Endothelial cell of umbilical vein (primary cell): ENCODE results near the gene EMD. TPM values are rescaled to one million over a fixed set of nuclear protein-coding genes. Genes with fewer than 3 reads are reported as not detected.

Experiments used
- BruUV-seq: library from RNA; stranded (reverse); fragments of 400-500 nt; replicated peaks from 2 replicates; lab custom pipeline; 2021; lab: Mats Ljungman, UMichigan
- CTCF ChIA-PET: fragments of 300-600, 350-600 bp; sonication (Branson Sonifier 250); formaldehyde crosslinking; loops from one replicate; lab custom pipeline; 2021; ENCODE audit warnings: antibody characterized with exemption, inconsistent platforms; lab: Charles Lee
- POLR2A ChIA-PET: fragments of 300-600, 350-600 bp; sonication (Branson Sonifier 250); formaldehyde crosslinking; loops from one replicate; lab custom pipeline; 2021; ENCODE audit warnings: antibody characterized with exemption, inconsistent platforms; lab: Charles Lee
- DNase-seq: peaks from one replicate; pipeline ENCODE4 v3.0.0-alpha.2; 2011; ENCODE audit warnings: low read depth, low spot score
- FAIRE-seq: peaks from 2 replicates; lab custom pipeline; 2011; peaks lifted over from hg19 to GRCh38; lab: Jason Lieb, UNC
- H2AFZ ChIP-seq: 2 replicates; pipeline ENCODE4 v1.6.0; 2012; ENCODE audit warnings: low read depth, low read length, control low read depth, inconsistent platforms
- H3K27ac ChIP-seq: 2 replicates; pipeline ENCODE4 v1.5.1; 2011; ENCODE audit warnings: low read depth, mild to moderate bottlenecking, control low read depth, low read length, moderate library complexity; ENCODE audit not compliant: insufficient read depth
- H3K27me3 ChIP-seq, 2 experiments: 2 replicates each; pipeline versions ENCODE4 v1.6.0 to v1.6.1; 2011; ENCODE audit warnings: low read length in 2 of 2, mixed read lengths in 1 of 2; ENCODE audit not compliant: control insufficient read depth in 2 of 2, insufficient read depth in 2 of 2
- H3K36me3 ChIP-seq, 2 experiments: 2 replicates in 1 of 2; 3 replicates in 1 of 2; pipeline ENCODE4 v1.5.1; 2011; ENCODE audit warnings: low read length in 2 of 2, mild to moderate bottlenecking in 1 of 2, moderate library complexity in 1 of 2; ENCODE audit not compliant: control insufficient read depth in 2 of 2, insufficient read depth in 2 of 2; ENCODE audit errors: extremely low read depth in 1 of 2
- H3K4me1 ChIP-seq: 3 replicates; pipeline ENCODE4 v1.5.1; 2011; ENCODE audit warnings: mild to moderate bottlenecking, low read length; ENCODE audit not compliant: control insufficient read depth, insufficient read depth; ENCODE audit errors: extremely low read depth
- H3K4me2 ChIP-seq: 2 replicates; pipeline ENCODE4 v1.6.1; 2011; ENCODE audit warnings: low read length, control low read depth, mixed read lengths; ENCODE audit not compliant: insufficient read depth
- H3K4me3 ChIP-seq, 3 experiments: fragments of 200-600 bp in 1 of 3; sonication (generic), shearing (Covaris generic) in 1 of 3; replicated peaks in 1 of 3; 2 replicates each; pipeline ENCODE4 v1.5.1; 2011 to 2016; ENCODE audit warnings: control low read depth in 3 of 3, low read length in 3 of 3, mild to moderate bottlenecking in 2 of 3, inconsistent platforms in 1 of 3, low read depth in 1 of 3, moderate library complexity in 1 of 3; ENCODE audit not compliant: insufficient read depth in 1 of 3
- H3K79me2 ChIP-seq: 2 replicates; pipeline ENCODE4 v1.6.0; 2012; ENCODE audit warnings: low read length, inconsistent platforms; ENCODE audit not compliant: control insufficient read depth, insufficient read depth
- H3K9ac ChIP-seq: replicated peaks from 2 replicates; pipeline ENCODE3; 2011; ENCODE audit warnings: low read length, control low read depth; ENCODE audit not compliant: insufficient read depth; ENCODE audit errors: extremely low read depth
- H3K9me1 ChIP-seq: replicated peaks from 3 replicates; pipeline ENCODE4 v1.6.0; 2011; ENCODE audit warnings: mild to moderate bottlenecking, low read length; ENCODE audit not compliant: control insufficient read depth, insufficient read depth; ENCODE audit errors: extremely low read depth
- H3K9me3 ChIP-seq: replicated peaks from 2 replicates; pipeline ENCODE4 v1.5.1; 2012; ENCODE audit warnings: low read length, inconsistent platforms; ENCODE audit not compliant: control insufficient read depth, insufficient read depth
- H4K20me1 ChIP-seq: replicated peaks from 2 replicates; pipeline ENCODE3; 2011; ENCODE audit warnings: mild to moderate bottlenecking, low read length; ENCODE audit not compliant: control insufficient read depth, insufficient read depth; ENCODE audit errors: extremely low read depth
- EZH2 ChIP-seq: IDR thresholded peaks from 2 replicates; pipeline ENCODE4 v1.6.1; 2012; ENCODE audit warnings: borderline replicate concordance, low read depth, mild to moderate bottlenecking, moderate library complexity, low read length, inconsistent platforms; ENCODE audit not compliant: severe bottlenecking
- FOS ChIP-seq: IDR thresholded peaks from 2 replicates; pipeline ENCODE4 v1.6.1; 2011; ENCODE audit warnings: mild to moderate bottlenecking, low read length, moderate library complexity, borderline replicate concordance; ENCODE audit not compliant: insufficient read depth
- GATA2 ChIP-seq: IDR thresholded peaks from 2 replicates; pipeline ENCODE4 v1.7.0; 2011; ENCODE audit warnings: low read depth, mild to moderate bottlenecking, moderate library complexity, mixed read lengths, low read length; ENCODE audit not compliant: insufficient read length, insufficient read depth
- JUN ChIP-seq: IDR thresholded peaks from 2 replicates; pipeline ENCODE4 v1.6.1; 2011; ENCODE audit warnings: borderline replicate concordance, low read depth; ENCODE audit not compliant: insufficient read length, insufficient read depth
- MYC ChIP-seq: IDR thresholded peaks from one replicate; pipeline ENCODE4 v1.6.1; 2011; ENCODE audit warnings: mild to moderate bottlenecking, low read depth, low read length
- POLR2A ChIP-seq: IDR thresholded peaks from 2 replicates; pipeline ENCODE4 v1.6.1; 2012; ENCODE audit warnings: low read depth, mild to moderate bottlenecking, control low read depth, low read length
- POLR2AphosphoS5 ChIP-seq: IDR thresholded peaks from 2 replicates; pipeline ENCODE4 v1.6.1; 2012; ENCODE audit warnings: low read depth, mild to moderate bottlenecking, control low read depth, low read length, moderate library complexity; ENCODE audit not compliant: insufficient read depth
- dilution Hi-C: fragments of 300-500 bp; cut with MboI; formaldehyde crosslinking; loops from one replicate; pipeline ENCODE4 v1.15.0; 2019; ENCODE audit warnings: low sequenced_read_pairs; ENCODE audit not compliant: extremely low pct_ligation_motif_present
- intact Hi-C: fragments of 100-400 bp; cut with micrococcal nuclease; formaldehyde crosslinking; loops from one replicate; pipeline ENCODE4 v1.10.0; 2022
- polyA plus RNA-seq, 4 experiments: library from polyadenylated mRNA; depleted of rRNA in 3 of 4; stranded (reverse) in 3 of 4; unstranded in 1 of 4; fragments of >200 nt; gene quantifications; 2 replicates each; pipeline versions ENCODE4 v1.2.1 to v1.2.3, GENCODE V29; 2011 to 2012; ENCODE audit warnings: missing spikeins in 1 of 4
- total RNA-seq: library from RNA; stranded (reverse); gene quantifications from 2 replicates; pipeline ENCODE4 v1.2.3, GENCODE V29; 2021
- TF ChIP-seq, protein P1 (sequence below): IDR thresholded peaks from 2 replicates; pipeline ENCODE4 v1.6.1; 2011; ENCODE audit not compliant: insufficient read depth, insufficient read length
- TF ChIP-seq, protein P2 (sequence below), 2 donors: IDR thresholded peaks; 1 replicate in 1 of 2; 2 replicates in 1 of 2; pipeline ENCODE4 v1.5.1; 2011; ENCODE audit warnings: low read length in 2 of 2, mild to moderate bottlenecking in 2 of 2, moderate library complexity in 2 of 2, control low read depth in 1 of 2, inconsistent platforms in 1 of 2, low read depth in 1 of 2; ENCODE audit not compliant: insufficient read depth in 1 of 2; ENCODE audit errors: extremely low read depth in 1 of 2

The EMD gene
- total and polyA plus RNA-seq, 2 donors (not counting 3 experiments of a cell fraction or from before 2014, with no cell fraction given), result 50.6 to 76.8 TPM

DNA sequence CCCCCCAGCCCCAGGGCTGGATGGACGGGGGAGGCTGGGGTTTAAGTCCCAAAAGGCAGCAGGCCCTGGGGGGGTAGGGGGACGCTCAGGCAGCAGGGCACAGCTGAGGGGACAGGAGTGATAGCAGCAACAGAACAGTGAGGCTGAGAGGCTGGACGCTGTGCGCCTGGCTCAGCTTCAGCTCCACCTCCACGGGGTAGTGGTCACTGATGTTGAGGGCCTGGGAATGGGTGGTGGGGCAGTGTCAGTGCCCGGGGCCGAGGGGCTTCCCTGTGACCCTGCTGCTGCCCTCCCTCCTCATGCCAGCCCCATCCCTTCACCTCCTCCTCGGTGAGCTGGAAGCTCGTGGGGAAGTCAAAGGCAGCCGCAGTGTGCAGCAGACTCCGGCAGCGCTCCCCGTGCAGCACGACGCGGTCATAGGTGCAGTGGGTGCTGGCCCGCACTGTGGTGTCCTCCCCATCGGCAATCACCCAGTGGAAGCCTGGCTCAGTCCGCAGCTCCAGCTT lies 23.6 kb downstream of the EMD start:
- H3K27ac ChIP-seq, result no peak overlapping the region
- dilution Hi-C loops (no loop called here), intact Hi-C loops (no loop called here)
- peaks cover 15 to 18% of the 10 kb centered on the region in 2 experiments for H3K36me3 ChIP-seq
- H3K9me1 ChIP-seq, result no peaks in the 10 kb centered on the region
- H3K9ac ChIP-seq, result no peak overlapping the region
- ChIA-PET POLR2A (interaction anchor here (1.3 kb wide), 1 partner anchor 29 kb away, joined by 3 read pairs; no protein-coding TSS in a partner anchor), CTCF (no interaction called here)
- H3K4me3 ChIP-seq, result no peak overlapping the region
- H4K20me1 ChIP-seq, result no peaks in the 10 kb centered on the region
- no peak overlapping the region for H3K4me2 ChIP-seq
- TF ChIP-seq POLR2A (no peak), MYC (no peak), GATA2 (no peak), EZH2 (no peak), JUN (no peak), FOS (no peak), POLR2AphosphoS5 (no peak)
- TF ChIP-seq, protein P1, sequence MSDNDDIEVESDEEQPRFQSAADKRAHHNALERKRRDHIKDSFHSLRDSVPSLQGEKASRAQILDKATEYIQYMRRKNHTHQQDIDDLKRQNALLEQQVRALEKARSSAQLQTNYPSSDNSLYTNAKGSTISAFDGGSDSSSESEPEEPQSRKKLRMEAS, result no peak
- TF ChIP-seq, protein P2, sequence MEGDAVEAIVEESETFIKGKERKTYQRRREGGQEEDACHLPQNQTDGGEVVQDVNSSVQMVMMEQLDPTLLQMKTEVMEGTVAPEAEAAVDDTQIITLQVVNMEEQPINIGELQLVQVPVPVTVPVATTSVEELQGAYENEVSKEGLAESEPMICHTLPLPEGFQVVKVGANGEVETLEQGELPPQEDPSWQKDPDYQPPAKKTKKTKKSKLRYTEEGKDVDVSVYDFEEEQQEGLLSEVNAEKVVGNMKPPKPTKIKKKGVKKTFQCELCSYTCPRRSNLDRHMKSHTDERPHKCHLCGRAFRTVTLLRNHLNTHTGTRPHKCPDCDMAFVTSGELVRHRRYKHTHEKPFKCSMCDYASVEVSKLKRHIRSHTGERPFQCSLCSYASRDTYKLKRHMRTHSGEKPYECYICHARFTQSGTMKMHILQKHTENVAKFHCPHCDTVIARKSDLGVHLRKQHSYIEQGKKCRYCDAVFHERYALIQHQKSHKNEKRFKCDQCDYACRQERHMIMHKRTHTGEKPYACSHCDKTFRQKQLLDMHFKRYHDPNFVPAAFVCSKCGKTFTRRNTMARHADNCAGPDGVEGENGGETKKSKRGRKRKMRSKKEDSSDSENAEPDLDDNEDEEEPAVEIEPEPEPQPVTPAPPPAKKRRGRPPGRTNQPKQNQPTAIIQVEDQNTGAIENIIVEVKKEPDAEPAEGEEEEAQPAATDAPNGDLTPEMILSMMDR (IDR thresholded peaks at IDR 0.05; ENCODE audit: extremely low read depth in 1 of 2, insufficient read depth in 1 of 2, low read depth in 1 of 2, low read length in 2 of 2), result no peak
- no peak overlapping the region for H2AFZ ChIP-seq
- H3K79me2 ChIP-seq, result peaks cover 20% of the 10 kb centered on the region
- FAIRE-seq (no peak), DNase-seq (no peak)
- H3K9me3 ChIP-seq, result no peaks in the 10 kb centered on the region
- peaks cover 8% of the 10 kb centered on the region for H3K4me1 ChIP-seq
- no peaks in the 10 kb centered on the region for H3K27me3 ChIP-seq
- no TSS peak for BruUV-seq
